ENCODE results near the gene GP1BA.

GP1BA gene

GRCh38 chr17:4973256-4974114 lies 41.4 kb downstream of the GP1BA start:
- in situ Hi-C loops (cut with MboI; ENCODE audit: low sequenced_read_pairs), result no loop called here
- Histone ChIP-seq H3K9me3 (no peaks in the 10 kb centered on the region), H3K4me1 (peaks cover 4% of the 10 kb centered on the region), H3K4me3 (no peak overlapping the region), H3K27me3 (ENCODE audit: low read depth) (no peaks in the 10 kb centered on the region), H3K36me3 (replicated peaks) (peaks cover 65% of the 10 kb centered on the region)
- no peak for DNase-seq (ENCODE audit: low spot score in 2 of 2)

GRCh38 chr17:4974115-4974670 lies 42.1 kb downstream of the GP1BA start:
- no peak for DNase-seq (ENCODE audit: low spot score in 2 of 2)
- no peaks in the 10 kb centered on the region for H3K4me1 ChIP-seq
- H3K4me3 ChIP-seq, result no peak overlapping the region
- peaks cover 64% of the 10 kb centered on the region for H3K36me3 ChIP-seq (replicated peaks)
- no peaks in the 10 kb centered on the region for H3K9me3 ChIP-seq
- in situ Hi-C loops (cut with MboI; ENCODE audit: low sequenced_read_pairs), result no loop called here
- no peaks in the 10 kb centered on the region for H3K27me3 ChIP-seq (ENCODE audit: low read depth)

GRCh38 chr17:4978726-4979125 lies 46.6 kb downstream of the GP1BA start:
- Histone ChIP-seq H3K4me1 (no peaks in the 10 kb centered on the region), H3K36me3 (replicated peaks) (peaks cover 66% of the 10 kb centered on the region), H3K9me3 (no peaks in the 10 kb centered on the region), H3K27me3 (ENCODE audit: low read depth) (no peaks in the 10 kb centered on the region), H3K4me3 (no peak overlapping the region)
- in situ Hi-C loops (cut with MboI; ENCODE audit: low sequenced_read_pairs), result loop anchor here (25.0 kb wide), 1 partner anchor 1484 kb away; no protein-coding TSS in a partner anchor
- DNase-seq (ENCODE audit: low spot score in 2 of 2), result no peak

- in situ Hi-C loops (cut with MboI; ENCODE audit: low sequenced_read_pairs), result loop anchor here (5.0 to 25.0 kb wide), 2 partner anchors 82 to 1482 kb away; no protein-coding TSS in a partner anchor
- peaks cover 63% of the 10 kb centered on the region for H3K36me3 ChIP-seq (replicated peaks)
- no peaks in the 10 kb centered on the region for H3K9me3 ChIP-seq
- no peaks in the 10 kb centered on the region for H3K4me1 ChIP-seq
- H3K4me3 ChIP-seq, result no peak overlapping the region
- peak; percentile 54 to 77 for DNase-seq (ENCODE audit: low spot score in 2 of 2)
- H3K27me3 ChIP-seq (ENCODE audit: low read depth), result no peaks in the 10 kb centered on the region
Observed at GRCh38 chr17:4980644-4981216, 48.7 kb downstream of the GP1BA start.

GRCh38 chr17:4982305-4982704 lies 50.2 kb downstream of the GP1BA start:
- H3K36me3 ChIP-seq (replicated peaks), result peaks cover 53% of the 10 kb centered on the region
- no peaks in the 10 kb centered on the region for H3K27me3 ChIP-seq (ENCODE audit: low read depth)
- H3K4me1 ChIP-seq, result no peaks in the 10 kb centered on the region
- in situ Hi-C loops (cut with MboI; ENCODE audit: low sequenced_read_pairs), result loop anchor here (5.0 to 25.0 kb wide), 2 partner anchors 80 to 1480 kb away; no protein-coding TSS in a partner anchor
- no peak for DNase-seq (ENCODE audit: low spot score in 2 of 2)
- H3K4me3 ChIP-seq, result no peak overlapping the region
- H3K9me3 ChIP-seq, result no peaks in the 10 kb centered on the region

Data from HAP-1 (cell line).